Tibial nerve (tissue), 4 donors: ENCODE results near the gene DNAJC16. TPM values are rescaled to one million over a fixed set of nuclear protein-coding genes. Genes with fewer than 3 reads are reported as not detected.

Source experiments
- DNase-seq, 2 donors: peaks; one replicate each; pipeline ENCODE4 v3.0.0-alpha.2; 2019; ENCODE audit warnings: low spot score in 2 of 2
- H3K27ac ChIP-seq, 4 donors: fragments of 200-600 bp; sonication (generic) in 3 of 4; one replicate each; pipeline ENCODE4 v1.5.1; 2017 to 2019; ENCODE audit warnings: mild to moderate bottlenecking in 1 of 4
- H3K27me3 ChIP-seq, 2 donors: fragments of 200-600 bp; sonication (generic) in 1 of 2; one replicate each; pipeline versions ENCODE4 v1.5.1 to v1.6.0; 2017 to 2019
- H3K36me3 ChIP-seq, 3 donors: fragments of 200-600 bp; sonication (generic); one replicate each; pipeline ENCODE4 v1.5.1; 2018 to 2019
- H3K4me1 ChIP-seq, 4 donors: fragments of 200-600 bp; sonication (generic) in 3 of 4; one replicate each; pipeline ENCODE4 v1.5.1; 2017 to 2019
- H3K4me3 ChIP-seq, 4 donors: fragments of 200-600 bp; sonication (generic) in 3 of 4; one replicate each; pipeline ENCODE4 v1.5.1; 2017 to 2019; ENCODE audit warnings: mild to moderate bottlenecking in 1 of 4, moderate library complexity in 1 of 4
- H3K9me3 ChIP-seq, 4 donors: fragments of 200-600 bp; sonication (generic) in 3 of 4; one replicate each; pipeline ENCODE4 v1.5.1; 2017 to 2019
- CTCF ChIP-seq, 5 experiments: fragments of 200-600 bp in 3 of 5; fragments of 450-650 bp in 2 of 5; sonication (generic) in 3 of 5; IDR thresholded peaks; one replicate each; pipeline ENCODE4 v1.5.1; 2016 to 2019; ENCODE audit warnings: antibody characterized with exemption in 5 of 5, mild to moderate bottlenecking in 3 of 5, moderate library complexity in 2 of 5
- EP300 ChIP-seq, 2 donors: sonication (generic); formaldehyde crosslinking; IDR thresholded peaks; one replicate each; pipeline ENCODE4 v1.6.1; 2017; ENCODE audit warnings: antibody characterized with exemption in 2 of 2, mild to moderate bottlenecking in 1 of 2
- POLR2A ChIP-seq, 2 donors: fragments of 450-650 bp; IDR thresholded peaks; one replicate each; pipeline ENCODE4 v1.6.1; 2017; ENCODE audit warnings: antibody characterized with exemption in 2 of 2, mild to moderate bottlenecking in 2 of 2, moderate library complexity in 2 of 2
- WGBS, 2 donors: methylation state at CpG; one replicate each; pipeline ENCODE4 v1.1.5; 2018; 5-methylcytosine and 5-hydroxymethylcytosine counted together
- small RNA-seq: library from RNA; depleted of rRNA; stranded (forward); fragments of <200 nt; gene quantifications from one replicate; pipeline ENCODE3, GENCODE V24; 2016
- total RNA-seq, 4 donors: library from RNA; depleted of rRNA; stranded (reverse); fragments of >200 nt; gene quantifications; one replicate each; pipeline ENCODE4 v1.1.0, GENCODE V29; 2016

DNAJC16 gene
- total RNA-seq, 4 donors from 2014 or later = 11.4 to 35.0 (median 26.3) TPM

DNA sequence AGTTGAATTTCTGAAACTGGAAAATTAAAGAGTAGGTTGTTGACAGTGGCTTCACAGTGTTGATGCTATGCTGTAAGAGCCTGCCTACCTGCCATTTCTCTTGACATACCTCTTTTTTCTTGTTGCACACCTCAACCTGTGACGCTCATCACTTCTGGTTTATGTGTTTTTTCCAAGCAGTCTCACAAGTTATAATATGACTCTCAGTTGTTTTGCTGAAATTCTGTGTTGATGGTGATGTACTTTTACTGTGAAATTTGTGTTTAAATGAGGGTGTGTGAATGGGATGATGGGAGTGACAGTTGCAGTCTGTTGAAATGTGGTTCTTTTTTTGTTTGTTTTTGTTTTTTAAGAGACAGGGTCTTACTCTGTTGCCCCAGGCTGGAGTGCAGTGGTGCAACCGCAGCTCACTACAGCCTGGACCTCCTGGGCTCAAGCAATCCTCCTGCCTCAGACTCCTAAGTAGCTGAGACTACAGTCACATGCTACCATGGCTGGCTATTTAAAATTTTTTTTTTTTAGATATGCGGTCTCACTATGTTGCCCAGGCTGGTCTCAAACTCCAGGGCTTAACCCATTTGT, 97.6 kb downstream of the DNAJC16 start:
- H3K9me3 ChIP-seq = no peaks in the 10 kb centered on the region
- peaks cover 0 to 89% (median 43%) of the 10 kb centered on the region in 4 donors for H3K4me1 ChIP-seq
- no peak overlapping the region for H3K27ac ChIP-seq
- H3K4me3 ChIP-seq = no peak overlapping the region
- DNase-seq = no peak
- TF ChIP-seq EP300 (IDR thresholded peaks at IDR 0.05) (no peak), CTCF (IDR thresholded peaks at IDR 0.05) (no peak), POLR2A (IDR thresholded peaks at IDR 0.05) (no peak)
- H3K27me3 ChIP-seq = no peaks in the 10 kb centered on the region
- H3K36me3 ChIP-seq = peaks cover 0 to 17% (median 0%) of the 10 kb centered on the region in 3 donors
- WGBS, 2 donors = 90 to 93% methylated on average over 3 of the region's 3 CpGs

DNA sequence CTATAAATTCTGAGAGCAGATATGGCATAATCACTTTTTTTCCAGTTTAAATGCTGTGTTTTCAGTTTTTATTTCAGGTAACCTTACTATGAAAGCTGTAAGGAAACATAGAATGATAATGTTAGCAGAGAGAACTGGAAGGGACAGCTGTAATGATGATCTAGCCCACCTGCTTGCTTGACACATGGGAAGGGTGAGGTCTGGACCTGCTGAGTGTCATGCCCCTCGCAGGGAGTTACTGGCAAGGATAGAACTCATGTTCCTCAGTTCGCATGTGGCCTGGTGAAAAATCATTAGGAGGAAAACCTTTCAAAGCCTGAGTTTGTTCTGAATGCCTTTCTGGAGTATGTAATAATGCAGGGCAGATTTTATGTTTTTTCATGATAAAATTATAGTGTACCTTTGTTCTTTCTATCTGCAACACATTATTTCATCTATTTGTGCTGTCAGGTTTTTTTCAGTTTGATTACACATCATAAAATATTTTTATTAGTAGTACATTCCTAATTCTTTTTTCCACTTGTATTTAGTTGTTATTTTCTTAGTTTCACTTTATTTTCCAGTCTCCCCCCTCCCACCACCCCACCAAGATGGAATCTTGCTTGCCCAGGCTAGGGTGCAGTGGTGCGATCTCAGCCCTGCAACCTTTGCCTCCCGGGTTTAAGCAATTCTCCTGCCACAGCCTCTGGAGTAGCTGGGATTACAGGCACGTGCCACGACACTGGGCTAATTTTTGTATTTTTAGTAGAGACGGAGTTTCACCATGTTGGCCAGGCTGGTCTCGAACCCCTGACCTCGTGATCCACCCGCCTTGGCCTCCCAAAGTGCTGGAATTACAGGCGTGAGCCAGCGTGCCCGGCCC, 98.6 kb downstream of the DNAJC16 start:
- H3K36me3 ChIP-seq = peaks cover 0 to 27% (median 0%) of the 10 kb centered on the region in 3 donors
- H3K27ac ChIP-seq = no peak overlapping the region
- H3K4me3 ChIP-seq = no peak overlapping the region
- TF ChIP-seq EP300 (IDR thresholded peaks at IDR 0.05) (no peak), POLR2A (IDR thresholded peaks at IDR 0.05) (no peak), CTCF (IDR thresholded peaks at IDR 0.05) (no peak)
- DNase-seq = no peak
- peaks cover 0 to 79% (median 32%) of the 10 kb centered on the region in 4 donors for H3K4me1 ChIP-seq
- 64% methylated on average over 13 of the region's 13 CpGs for WGBS, 2 donors
- no peaks in the 10 kb centered on the region for H3K9me3 ChIP-seq
- H3K27me3 ChIP-seq = no peaks in the 10 kb centered on the region

Small RNAs within 50 kb of the gene (small RNA-seq; reads per million reads assigned to genes)
- gene CD24P1 (not detected), gene RNU7-179P (not detected), gene SCARNA21B (not detected)

Other genes with a start within 250 kb of the DNAJC16 start
- gene EFHD2, start 117.0 kb upstream of the DNAJC16 start, total RNA-seq = 10 to 100 TPM; 17.0 to 61.5 (median 29.6) TPM
- 1 to 10 TPM in 3 of 4 donors, under 1 TPM in 1; 0.98 to 5.7 (median 1.9) TPM for gene CTRC, start 88.4 kb upstream of the DNAJC16 start, total RNA-seq
- 1 to 10 TPM in 3 of 4 donors, under 1 TPM in 1; 0.42 to 9.3 (median 1.5) TPM for gene CELA2A, start 70.1 kb upstream of the DNAJC16 start, total RNA-seq
- not detected for gene CELA2B, start 50.7 kb upstream of the DNAJC16 start, total RNA-seq
- 10 to 100 TPM; 39.6 to 82.8 (median 51.7) TPM for gene CASP9, start 2.6 kb upstream of the DNAJC16 start, total RNA-seq
- gene AGMAT, start 58.2 kb downstream of the DNAJC16 start, total RNA-seq = not detected
- gene DDI2, start 90.6 kb downstream of the DNAJC16 start, total RNA-seq = 10 to 100 TPM; 41.7 to 79.8 (median 61.8) TPM
- 10 to 100 TPM; 54.0 to 80.4 (median 57.1) TPM for gene PLEKHM2, start 157.5 kb downstream of the DNAJC16 start, total RNA-seq
- gene SLC25A34, start 209.4 kb downstream of the DNAJC16 start, total RNA-seq = 10 to 100 TPM in 1 of 4 donors, 1 to 10 TPM in 3; 2.8 to 23.7 (median 3.3) TPM
- gene TMEM82, start 215.7 kb downstream of the DNAJC16 start, total RNA-seq = not detected
- 10 to 100 TPM; 33.3 to 46.5 (median 44.1) TPM for gene FBLIM1, start 231.9 kb downstream of the DNAJC16 start, total RNA-seq